ENCODE data around the gene TAS2R14.

The TAS2R14 gene

GRCh38 chr12:10904686-10905085, 34.4 kb downstream of the TAS2R14 start:
- DNase-seq, result no peak

GRCh38 chr12:10901427-10901826, 37.6 kb downstream of the TAS2R14 start:
- no peak for DNase-seq

- no peak for DNase-seq
Observed at GRCh38 chr12:10900972-10901371, 38.1 kb downstream of the TAS2R14 start.

- DNase-seq, result no peak
Observed at GRCh38 chr12:10900530-10900929, 38.5 kb downstream of the TAS2R14 start.

GRCh38 chr12:10896854-10897253, 42.2 kb downstream of the TAS2R14 start:
- no peak for DNase-seq

GRCh38 chr12:10891937-10892336, 47.1 kb downstream of the TAS2R14 start:
- DNase-seq, result no peak

GRCh38 chr12:10889226-10889625, 49.8 kb downstream of the TAS2R14 start:
- DNase-seq, result no peak
